Endothelial cell of umbilical vein (primary cell): Measurements from ENCODE around the gene HES6.

Experiments
- POLR2AphosphoS5 ChIP-seq: IDR thresholded peaks from 2 replicates; pipeline ENCODE4 v1.6.1; 2012; ENCODE audit warnings: low read depth, mild to moderate bottlenecking, control low read depth, low read length, moderate library complexity; ENCODE audit not compliant: insufficient read depth
- TF ChIP-seq, protein P1 (sequence below), 2 donors: IDR thresholded peaks; 1 replicate in 1 of 2; 2 replicates in 1 of 2; pipeline ENCODE4 v1.5.1; 2011; ENCODE audit warnings: low read length in 2 of 2, mild to moderate bottlenecking in 2 of 2, moderate library complexity in 2 of 2, control low read depth in 1 of 2, inconsistent platforms in 1 of 2, low read depth in 1 of 2; ENCODE audit not compliant: insufficient read depth in 1 of 2; ENCODE audit errors: extremely low read depth in 1 of 2

DNA sequence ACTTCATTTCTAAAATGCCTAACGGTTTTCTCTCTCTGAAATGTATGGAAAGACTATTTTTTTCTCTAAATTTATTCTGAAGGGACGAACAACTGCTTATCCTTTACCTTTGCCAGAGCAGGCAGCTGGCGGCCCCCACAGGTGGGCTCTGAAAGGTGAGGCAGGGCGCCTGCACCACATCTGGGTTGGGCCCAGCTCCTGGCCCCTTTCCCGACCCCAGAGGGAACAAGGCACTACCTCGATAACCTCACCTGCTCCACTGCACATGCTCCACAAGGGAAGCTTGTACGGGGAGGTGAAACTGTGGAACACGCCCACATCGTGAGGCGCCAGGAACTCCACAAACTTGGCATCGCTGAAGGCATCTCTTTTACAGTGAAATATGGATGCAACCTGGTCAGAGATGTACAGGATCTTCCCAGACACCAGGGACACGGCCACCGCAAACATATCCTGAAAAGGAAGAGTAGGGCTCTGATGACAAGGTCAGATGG lies 31.3 kb upstream of the HES6 start:
- no peak for TF ChIP-seq POLR2AphosphoS5
- TF ChIP-seq, protein P1, sequence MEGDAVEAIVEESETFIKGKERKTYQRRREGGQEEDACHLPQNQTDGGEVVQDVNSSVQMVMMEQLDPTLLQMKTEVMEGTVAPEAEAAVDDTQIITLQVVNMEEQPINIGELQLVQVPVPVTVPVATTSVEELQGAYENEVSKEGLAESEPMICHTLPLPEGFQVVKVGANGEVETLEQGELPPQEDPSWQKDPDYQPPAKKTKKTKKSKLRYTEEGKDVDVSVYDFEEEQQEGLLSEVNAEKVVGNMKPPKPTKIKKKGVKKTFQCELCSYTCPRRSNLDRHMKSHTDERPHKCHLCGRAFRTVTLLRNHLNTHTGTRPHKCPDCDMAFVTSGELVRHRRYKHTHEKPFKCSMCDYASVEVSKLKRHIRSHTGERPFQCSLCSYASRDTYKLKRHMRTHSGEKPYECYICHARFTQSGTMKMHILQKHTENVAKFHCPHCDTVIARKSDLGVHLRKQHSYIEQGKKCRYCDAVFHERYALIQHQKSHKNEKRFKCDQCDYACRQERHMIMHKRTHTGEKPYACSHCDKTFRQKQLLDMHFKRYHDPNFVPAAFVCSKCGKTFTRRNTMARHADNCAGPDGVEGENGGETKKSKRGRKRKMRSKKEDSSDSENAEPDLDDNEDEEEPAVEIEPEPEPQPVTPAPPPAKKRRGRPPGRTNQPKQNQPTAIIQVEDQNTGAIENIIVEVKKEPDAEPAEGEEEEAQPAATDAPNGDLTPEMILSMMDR (IDR thresholded peaks at IDR 0.05; ENCODE audit: extremely low read depth in 1 of 2, insufficient read depth in 1 of 2, low read depth in 1 of 2, low read length in 2 of 2) = no peak
